AG10803 (cell line): Measurements from ENCODE around the gene VPS39.

Experiments
- DNase-seq: peaks from one replicate; pipeline ENCODE4 v3.0.0; 2010; ENCODE audit warnings: low read depth
- H3K4me3 ChIP-seq: 2 replicates; pipeline ENCODE4 v1.5.1; 2011; ENCODE audit warnings: mild to moderate bottlenecking, low read length, control low read depth
- TF ChIP-seq, protein P1 (sequence below): conservative IDR thresholded peaks from 2 replicates; pipeline ENCODE4 v1.5.1; 2011; ENCODE audit warnings: mild to moderate bottlenecking, low read length, control low read depth, inconsistent platforms

The VPS39 gene

DNA sequence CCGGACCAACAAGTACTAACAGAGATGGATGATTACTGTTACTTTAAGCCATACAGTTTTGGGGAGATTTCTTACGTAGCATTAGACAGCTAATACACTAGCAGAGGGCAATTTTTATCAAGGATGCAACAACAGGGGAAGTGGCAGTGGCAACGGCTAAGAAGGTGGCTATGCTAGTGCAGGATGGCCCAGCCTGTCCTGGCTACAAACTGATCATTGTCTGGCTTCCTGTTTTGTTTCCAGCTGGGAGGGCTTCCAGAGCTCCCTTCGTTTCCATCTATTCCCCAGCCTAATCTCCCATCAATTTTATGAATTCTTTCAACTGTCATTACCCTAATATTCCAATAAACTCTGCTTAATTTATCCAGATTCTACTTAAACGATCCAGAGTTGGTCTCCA, 35.6 kb downstream of the VPS39 start:
- H3K4me3 ChIP-seq, result no peak overlapping the region
- DNase-seq, result no peak
- TF ChIP-seq, protein P1, sequence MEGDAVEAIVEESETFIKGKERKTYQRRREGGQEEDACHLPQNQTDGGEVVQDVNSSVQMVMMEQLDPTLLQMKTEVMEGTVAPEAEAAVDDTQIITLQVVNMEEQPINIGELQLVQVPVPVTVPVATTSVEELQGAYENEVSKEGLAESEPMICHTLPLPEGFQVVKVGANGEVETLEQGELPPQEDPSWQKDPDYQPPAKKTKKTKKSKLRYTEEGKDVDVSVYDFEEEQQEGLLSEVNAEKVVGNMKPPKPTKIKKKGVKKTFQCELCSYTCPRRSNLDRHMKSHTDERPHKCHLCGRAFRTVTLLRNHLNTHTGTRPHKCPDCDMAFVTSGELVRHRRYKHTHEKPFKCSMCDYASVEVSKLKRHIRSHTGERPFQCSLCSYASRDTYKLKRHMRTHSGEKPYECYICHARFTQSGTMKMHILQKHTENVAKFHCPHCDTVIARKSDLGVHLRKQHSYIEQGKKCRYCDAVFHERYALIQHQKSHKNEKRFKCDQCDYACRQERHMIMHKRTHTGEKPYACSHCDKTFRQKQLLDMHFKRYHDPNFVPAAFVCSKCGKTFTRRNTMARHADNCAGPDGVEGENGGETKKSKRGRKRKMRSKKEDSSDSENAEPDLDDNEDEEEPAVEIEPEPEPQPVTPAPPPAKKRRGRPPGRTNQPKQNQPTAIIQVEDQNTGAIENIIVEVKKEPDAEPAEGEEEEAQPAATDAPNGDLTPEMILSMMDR, result no peak

DNA sequence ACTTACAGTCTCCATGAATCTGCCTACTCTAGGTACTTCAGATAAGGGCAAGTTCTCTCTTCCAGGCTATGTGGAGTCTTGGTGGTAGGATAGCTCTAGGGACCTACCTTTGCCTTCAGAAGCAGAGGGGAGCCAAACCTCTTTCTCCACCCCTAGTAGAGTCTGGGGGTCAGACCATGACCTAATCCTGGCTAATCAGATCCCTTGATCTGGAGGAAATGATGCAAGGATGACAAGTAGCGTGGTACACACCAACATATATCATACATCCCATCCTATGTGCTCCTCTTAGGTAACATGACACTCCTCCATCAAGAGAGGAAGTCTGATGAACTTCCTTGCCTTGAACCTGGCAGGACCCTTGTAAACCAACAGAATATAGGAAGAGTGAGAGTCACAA, 36.3 kb downstream of the VPS39 start:
- H3K4me3 ChIP-seq, result no peak overlapping the region
- DNase-seq, result no peak
- TF ChIP-seq, protein P1, result no peak

DNA sequence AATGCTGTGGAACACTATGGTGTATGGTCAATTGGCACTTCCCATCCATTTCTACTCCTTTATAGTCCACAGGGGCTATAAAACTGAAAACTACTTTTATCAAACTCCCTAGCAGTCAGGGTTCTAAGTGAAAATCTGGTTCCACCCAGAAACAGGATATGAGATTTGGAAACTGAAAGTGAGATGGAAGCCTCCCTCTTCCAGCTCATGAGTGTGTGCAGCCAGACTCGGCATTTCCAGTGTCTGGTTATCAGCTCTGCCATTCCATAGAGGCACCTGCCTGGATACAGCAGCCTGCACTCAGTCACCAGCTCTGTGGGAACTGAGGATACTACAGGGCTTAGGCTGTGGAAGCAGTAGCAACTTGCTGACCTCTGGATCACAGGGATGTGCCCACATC, 37.0 kb downstream of the VPS39 start:
- TF ChIP-seq, protein P1, result no peak
- no peak for DNase-seq

DNA sequence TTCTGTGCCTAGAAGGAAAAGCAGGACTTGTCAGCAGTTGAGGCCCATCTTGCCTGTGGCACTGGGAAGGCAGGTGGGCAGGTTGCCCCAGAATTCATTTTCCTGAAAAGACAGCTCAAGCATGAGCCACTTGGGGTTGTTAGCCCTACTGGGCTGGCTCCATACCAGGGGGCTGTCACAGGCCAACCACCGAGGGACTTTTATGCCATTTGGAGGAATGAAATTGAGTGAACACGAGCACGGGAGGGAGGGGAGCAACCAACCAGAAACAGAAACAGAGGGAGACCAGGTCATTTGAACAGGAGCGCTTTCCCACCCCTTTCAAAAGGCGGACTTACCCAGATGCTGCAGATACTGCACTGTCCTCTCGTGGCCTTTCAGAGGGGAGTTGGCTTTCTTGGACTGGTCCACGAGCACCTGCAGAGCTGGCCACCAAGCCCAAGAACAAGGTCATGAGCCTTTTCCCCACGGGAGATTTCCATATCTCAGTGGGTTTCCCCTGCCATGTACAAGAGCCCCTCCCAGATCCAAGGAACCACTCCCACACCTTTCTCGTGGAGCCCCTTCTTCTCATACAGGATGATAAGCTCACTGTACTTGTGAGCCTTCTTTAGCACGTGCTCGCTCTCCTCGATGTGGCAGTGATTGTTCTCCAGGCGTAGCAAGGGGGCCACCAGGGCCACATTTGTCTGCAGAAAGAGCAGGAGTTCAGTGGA, 41.7 kb downstream of the VPS39 start:
- no peak overlapping the region for H3K4me3 ChIP-seq
- TF ChIP-seq, protein P1, result no peak
- no peak for DNase-seq

More for the DNA sequence above, 37.0 kb downstream of the VPS39 start:
- H3K4me3 ChIP-seq, result no peak overlapping the region

DNA sequence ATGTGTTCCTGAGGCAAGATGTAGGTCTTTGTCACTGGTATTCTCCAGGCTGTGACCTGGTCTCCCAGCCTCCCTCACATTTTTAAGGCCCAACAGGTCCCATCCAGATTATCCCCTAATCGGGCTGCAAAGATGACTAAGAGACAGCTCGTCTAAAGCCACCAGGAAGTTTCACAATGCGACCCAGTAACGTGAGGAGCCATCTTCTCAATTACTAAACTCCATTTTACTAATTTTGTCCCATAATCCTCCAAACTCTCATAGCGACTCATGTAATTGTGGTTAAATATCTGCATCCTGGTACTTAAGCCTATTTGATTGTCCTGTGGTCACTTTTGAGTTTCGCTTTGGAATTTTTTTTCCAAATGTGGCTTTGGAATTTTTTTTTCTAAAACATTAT, 43.0 kb downstream of the VPS39 start:
- DNase-seq, result peak; percentile 22
- H3K4me3 ChIP-seq, result no peak overlapping the region
- TF ChIP-seq, protein P1, result no peak

DNA sequence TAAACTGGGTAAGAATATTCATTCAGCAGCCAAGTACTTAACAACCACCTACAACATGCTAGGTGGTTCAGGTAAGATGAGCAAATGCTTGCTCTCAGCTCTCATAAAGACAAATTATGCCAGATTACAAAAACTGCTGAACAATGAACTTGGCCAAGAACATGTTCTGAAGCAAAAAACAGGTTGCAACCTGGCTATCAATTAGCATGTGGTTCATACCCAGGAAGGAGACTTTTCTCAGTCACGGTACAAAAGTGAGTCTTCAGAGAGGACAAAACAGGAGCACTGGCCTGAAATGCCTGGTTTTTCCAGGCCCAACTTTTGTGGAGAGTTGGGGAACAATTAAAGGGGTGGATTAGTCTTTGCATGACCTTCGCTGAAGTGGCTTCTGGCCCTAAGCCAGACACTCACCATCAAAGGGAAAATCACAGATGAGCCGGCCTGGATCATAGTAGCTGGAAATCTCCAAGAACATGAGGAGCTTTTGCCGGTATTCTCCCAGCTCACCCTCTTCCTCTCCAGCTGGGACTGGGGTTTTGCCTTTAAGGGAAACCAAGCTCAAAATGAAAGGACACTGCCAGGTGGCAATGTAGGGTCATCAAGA, 44.1 kb downstream of the VPS39 start:
- H3K4me3 ChIP-seq, result no peak overlapping the region
- TF ChIP-seq, protein P1, result no peak
- no peak for DNase-seq

DNA sequence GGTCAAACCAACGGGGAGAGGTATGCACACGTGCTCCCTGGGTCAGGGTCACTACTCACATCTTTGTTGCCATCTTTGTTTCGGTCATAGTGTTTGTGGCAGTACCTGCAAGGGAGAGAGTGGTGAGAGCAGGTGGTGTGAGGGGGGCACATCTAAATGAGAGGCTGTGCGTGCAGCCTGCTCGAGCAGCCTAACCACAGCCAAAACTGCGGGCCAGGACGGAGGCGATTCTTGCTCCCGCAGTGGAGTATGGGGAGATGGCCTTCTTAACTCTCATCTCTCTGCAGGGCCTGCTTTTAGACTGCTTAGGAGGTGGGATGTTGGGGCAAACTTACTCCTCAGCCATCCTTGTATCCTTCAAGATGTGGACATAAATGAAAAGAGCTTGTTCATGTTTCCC, 44.8 kb downstream of the VPS39 start:
- DNase-seq, result no peak
- TF ChIP-seq, protein P1, result no peak
- H3K4me3 ChIP-seq, result no peak overlapping the region
